Kidney capillary endothelial cell (primary cell): ENCODE data around the gene ZMYM5.
A peak's percentile ranks its signal among the peaks of the same experiment; 100 is the strongest.
"Not testable (repeated sequence)": the region's sequence is repeated elsewhere in the genome, so short reads cannot be mapped to it uniquely, and the experiment has no call there.

ENCODE experiments used
- DNase-seq: peaks from one replicate; pipeline ENCODE4 v3.0.0-alpha.2; 2018; ENCODE audit warnings: low spot score

The ZMYM5 gene

DNA sequence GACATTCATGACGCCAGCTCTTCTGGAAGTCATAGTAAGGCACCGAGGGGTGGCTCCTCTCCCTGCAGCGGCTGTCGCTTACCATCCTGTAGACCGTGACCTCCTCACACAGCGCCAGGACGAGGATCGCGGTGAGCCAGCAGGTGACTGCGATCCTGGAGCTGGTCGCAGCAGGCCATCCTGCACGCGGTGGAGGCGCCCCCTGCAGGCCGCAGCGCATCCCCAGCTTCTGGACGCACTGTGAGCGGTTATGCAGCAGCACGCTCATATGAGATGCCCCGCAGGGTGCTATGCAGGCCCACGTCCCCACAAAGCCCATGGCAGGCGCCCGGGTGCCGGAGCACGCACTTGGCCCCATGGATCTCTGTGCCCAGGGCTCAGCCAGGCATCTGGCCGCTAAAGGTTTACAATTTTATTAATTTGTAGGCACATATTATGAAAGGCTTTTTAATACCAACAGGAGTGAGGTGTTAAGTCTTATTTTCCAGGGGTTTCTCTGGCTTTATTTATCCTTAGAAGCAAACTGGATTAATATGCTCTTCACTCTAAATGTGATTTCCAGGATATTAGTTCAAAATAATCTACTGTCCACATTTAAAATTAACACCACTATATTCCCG, 45.1 kb downstream of the ZMYM5 start:
- DNase-seq, result peak; percentile 29

DNA sequence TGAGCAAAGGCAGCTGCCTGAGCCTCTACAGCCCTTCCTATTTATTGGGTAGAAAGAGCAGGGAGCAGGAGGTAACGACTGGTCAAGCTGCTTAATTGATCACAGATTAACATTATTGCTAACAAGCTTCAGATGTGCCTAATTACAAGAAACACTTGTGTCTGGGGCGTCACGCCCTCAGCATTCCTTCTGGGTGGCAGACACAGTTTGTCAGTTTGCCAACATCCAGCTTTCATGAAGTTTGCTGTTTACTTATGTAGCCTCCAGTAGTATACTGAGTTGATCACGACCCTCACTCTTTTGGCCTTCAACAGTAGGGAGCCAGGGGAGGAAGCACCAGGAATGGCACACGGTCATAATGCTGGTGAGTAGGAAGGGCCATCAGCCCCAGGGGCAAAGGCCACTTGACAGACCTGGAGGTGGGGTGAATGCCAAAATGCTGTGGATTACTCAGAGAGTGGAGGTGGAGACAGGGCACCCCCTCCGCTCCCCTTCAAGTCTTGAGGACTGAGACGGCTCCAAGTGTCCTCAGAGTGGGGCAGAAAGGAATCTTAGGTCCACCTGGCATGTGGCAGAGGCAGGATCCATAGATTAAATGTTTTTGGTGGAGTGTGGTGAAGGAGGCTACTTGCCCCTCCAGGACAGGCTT, 45.8 kb downstream of the ZMYM5 start:
- no peak for DNase-seq

- DNase-seq, result no peak
Measured at GRCh38 chr13:19817106-19817505, 46.3 kb downstream of the ZMYM5 start.

DNA sequence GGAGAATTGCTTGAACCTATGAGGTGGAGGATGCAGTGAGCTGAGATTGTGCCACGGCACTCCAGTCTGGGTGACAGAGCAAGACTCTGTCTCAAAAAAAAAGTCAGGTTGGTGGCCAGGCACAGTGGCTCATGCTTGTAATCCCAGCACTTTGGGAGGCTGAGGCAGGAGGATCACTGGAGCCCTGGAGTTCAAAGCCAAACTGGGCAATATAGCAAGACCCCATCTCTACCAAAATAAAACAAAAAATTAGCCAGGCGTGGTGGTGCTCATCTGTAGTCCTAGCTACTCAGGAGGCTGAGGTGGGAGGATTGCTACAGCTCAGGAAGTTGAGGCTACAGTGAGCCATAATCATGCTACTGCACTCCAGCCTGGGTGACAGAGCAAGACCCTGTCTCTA, 47.6 kb downstream of the ZMYM5 start:
- DNase-seq, result not testable (repeated sequence)

DNA sequence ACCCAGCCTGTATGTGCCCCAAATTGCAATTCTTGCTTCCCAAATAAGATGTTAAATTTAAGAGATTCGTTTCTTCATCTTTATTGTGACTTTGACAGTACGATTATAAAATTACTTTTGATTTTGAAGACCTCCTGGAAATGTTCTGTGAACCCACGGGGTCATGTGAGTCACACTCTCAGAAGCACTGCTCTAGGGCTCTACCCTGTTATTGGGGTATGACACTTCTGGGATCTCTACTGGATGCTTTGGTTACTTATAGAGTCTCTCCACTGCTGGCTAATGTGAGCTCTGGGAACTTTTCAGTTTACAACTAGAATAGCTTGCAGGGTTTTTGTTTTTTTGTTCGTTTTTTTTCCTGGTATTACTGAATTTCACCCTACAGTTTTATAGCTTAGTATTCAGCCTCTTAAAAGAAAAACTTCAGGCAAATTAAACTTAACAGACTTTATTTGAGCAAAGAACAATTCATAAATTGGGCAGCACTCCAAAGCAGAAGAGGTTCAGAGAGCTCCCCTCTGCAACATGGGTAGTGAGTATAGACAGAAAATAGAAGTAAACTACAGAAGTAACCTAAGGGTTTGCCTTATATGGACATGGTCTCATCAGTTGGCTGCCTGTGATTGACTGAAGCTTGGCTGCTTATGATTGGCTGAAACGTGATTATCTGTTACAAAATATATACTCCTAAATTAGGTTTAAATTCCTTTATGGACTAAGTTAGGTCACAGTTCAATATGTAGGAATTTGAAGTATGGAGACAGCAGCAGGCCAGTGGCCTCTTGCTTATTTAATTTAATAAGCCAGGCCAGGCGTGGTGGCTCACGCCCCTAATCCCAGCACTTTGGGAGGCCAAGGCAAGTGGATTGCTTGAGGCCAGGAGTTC, 52.2 kb downstream of the ZMYM5 start:
- DNase-seq, result no peak

DNA sequence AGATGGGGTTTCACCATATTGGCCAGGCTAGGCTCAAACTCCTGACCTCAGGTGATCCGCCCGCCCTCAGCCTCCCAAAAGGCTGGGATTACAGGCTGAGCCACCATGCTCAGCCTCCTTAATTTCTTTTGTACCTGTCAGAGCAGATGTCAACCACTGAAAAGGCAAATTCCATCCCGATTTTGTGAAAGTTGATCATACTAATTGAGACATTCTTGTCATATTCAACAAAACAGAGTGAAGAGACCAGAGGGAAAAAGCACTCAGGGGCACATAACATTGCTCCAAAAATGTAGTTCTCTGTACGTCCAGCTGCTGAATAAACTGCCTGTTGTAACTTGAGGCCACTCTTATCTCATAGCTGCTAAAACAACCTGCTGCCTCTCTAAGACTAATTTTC, 53.3 kb downstream of the ZMYM5 start:
- DNase-seq, result no peak

GRCh38 chr13:19805765-19806164, 57.7 kb downstream of the ZMYM5 start:
- no peak for DNase-seq

GRCh38 chr13:19795956-19796355, 67.5 kb downstream of the ZMYM5 start:
- no peak for DNase-seq

DNA sequence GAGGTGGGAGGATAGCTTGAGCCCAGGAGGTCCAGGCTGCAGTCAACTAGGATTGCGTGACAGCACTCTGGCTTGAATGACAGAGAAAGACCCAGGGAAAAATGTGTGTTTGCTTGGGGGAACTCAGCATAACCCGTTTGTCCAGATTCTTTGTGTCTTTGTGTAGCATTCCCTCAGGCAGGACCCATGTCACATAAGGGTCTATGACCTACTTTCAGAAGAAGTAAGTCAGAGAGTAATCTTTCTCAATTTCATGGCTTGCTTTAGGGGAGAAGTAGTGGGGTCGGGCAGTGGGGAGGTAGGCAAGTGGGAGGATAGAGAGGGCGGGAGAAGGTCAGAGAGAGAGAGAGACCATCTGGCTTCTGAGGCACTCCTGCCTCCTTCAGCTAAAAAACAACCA, 68.8 kb downstream of the ZMYM5 start:
- no peak for DNase-seq

DNA sequence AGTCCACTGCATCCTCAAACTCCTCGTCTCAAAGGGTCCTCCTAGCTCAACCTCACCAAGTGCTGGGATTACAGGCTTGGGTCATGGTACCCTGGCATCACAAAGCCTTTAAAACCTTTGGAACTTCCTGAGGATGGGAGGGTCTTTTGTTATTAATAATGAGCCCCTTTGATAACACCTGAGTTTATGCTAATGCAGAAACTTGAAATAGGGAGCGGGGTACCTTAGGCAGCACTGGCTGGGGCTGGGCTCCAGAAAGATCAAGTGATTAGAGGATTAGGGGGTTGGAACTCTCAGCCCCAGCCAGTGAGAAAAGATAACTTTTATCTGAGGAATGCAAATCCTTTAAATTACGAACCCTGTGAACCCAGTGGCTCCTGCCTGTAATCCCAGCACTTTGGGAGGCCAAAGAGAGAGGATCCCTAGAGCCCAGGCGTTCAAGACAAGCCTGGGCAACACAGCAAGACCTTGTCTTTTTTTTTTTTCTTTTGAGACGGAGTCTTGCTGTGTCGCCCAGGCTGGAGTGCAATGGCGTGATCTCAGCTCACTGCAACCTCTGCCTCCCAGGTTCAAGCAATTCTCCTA, 71.4 kb downstream of the ZMYM5 start:
- DNase-seq, result no peak

DNA sequence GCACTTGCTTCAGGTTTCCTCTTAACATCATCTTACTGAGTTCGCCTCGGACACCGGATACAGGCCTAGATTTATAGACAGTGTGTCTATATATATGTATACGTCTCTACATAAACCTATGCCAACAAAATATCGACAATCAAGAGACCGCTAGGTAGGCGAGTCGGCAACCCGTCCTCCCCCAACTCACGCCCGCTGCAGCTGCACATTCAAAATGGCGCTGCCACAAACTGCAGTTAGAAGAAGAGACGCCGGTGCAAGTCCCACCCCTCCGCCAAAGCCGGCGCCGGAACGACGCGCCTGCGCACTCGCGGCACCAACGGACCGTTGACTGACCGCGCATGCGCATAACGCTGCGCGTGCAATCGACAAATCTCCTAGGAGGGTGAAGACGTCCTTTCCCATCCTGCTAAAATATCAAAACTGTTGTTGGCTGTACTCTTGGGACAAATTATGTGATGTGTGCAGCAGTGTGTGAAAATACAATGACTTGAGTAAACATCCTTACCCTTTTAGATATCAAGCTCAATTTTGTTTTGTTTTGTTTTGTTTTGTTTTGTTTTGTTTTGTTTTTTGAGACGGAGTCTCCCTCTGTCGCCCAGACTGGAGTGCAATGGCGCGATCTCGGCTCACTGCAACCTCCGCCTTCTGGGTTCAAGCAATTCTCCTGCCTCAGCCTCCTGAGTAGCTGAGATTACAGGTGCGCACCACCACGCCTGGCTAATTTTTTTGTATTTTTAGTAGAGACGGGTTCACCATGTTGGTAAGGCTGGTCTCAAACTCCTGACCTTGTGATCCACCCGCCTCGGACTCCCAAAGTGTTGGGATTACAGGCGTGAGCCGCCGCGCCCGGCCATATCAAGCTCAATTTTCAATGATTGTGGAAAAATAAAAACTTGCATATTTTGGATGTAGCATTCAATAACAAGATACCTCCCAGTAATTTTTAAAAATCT, 80.4 kb downstream of the ZMYM5 start, which contains the start of gene PSPC1:
Gene PSPC1 (minus strand): TSS at position 219 of the 956 bp plus-strand sequence. CDS start 188 bp downstream, at position 31.
- peak; percentile 95 for DNase-seq

DNA sequence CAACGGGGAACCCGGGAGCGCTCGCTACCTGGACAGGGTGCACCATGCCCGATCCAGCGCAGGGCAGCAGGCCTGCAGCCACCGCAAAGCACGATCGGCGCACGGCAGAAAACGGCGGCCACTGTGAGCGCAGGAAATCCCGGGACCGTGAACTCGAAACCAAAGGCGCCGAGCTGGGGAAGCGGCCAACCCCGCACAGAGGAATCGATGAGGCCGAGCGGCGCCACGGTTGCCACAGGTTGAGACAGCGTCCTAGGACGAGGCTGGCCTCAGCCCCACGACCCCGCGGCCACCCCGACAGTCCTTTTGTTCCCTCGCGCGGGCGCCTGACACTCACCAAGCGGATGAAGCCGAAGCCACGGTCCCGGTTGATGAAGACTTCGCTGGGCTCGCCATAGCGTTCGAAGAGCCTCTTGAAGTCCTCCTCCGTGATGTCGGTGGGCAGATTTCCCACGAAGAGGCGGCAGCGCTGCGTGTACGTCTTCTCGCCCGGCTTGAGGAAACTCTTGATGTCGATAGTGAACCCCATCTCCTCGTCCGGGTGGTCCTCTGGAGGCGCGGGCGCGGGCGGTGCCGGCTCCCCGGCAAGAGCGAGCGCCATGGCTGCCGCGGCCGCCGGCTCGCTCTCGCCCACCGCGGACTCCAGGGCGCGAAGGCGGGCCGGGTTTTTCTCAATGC, 81.3 kb downstream of the ZMYM5 start:
- peak; percentile 42 for DNase-seq

GRCh38 chr13:19781526-19781925, 81.9 kb downstream of the ZMYM5 start:
- peak; percentile 7 for DNase-seq

GRCh38 chr13:19780753-19781418, 82.6 kb downstream of the ZMYM5 start:
- not testable (repeated sequence) for DNase-seq
